ENCODE measurements around the gene SNX21. TPM values are rescaled to one million over a fixed set of nuclear protein-coding genes. Genes with fewer than 3 reads are reported as not detected.
"Not testable (repeated sequence)": the region's sequence is repeated elsewhere in the genome, so short reads cannot be mapped to it uniquely, and the experiment has no call there.

The SNX21 gene
- total RNA-seq, 1 experiment from 2014 or later: 21.2 TPM

- DNase-seq (ENCODE audit: low read depth): no peak
Observed at GRCh38 chr20:45850926-45851325, 17.3 kb downstream of the SNX21 start.

- no peak for DNase-seq (ENCODE audit: low read depth)
Observed at GRCh38 chr20:45851501-45851900, 17.9 kb downstream of the SNX21 start.

- no peak for DNase-seq (ENCODE audit: low read depth)
Observed at GRCh38 chr20:45852326-45852725, 18.7 kb downstream of the SNX21 start.

GRCh38 chr20:45853484-45853883 lies 19.9 kb downstream of the SNX21 start:
- DNase-seq (ENCODE audit: low read depth): no peak

- peak; percentile 99 for DNase-seq (ENCODE audit: low read depth)
Observed at GRCh38 chr20:45857114-45857881, 23.7 kb downstream of the SNX21 start, which contains the start of the genes ACOT8 and ZSWIM3. Gene ACOT8 (minus strand): TSS chr20:45857392. CDS start chr20:45857315, 77 bp downstream. Gene ZSWIM3 (plus strand): TSS chr20:45857614. CDS start chr20:45857826, 212 bp downstream.

- DNase-seq (ENCODE audit: low read depth): no peak
Observed at GRCh38 chr20:45857882-45858216, 24.2 kb downstream of the SNX21 start.

GRCh38 chr20:45859916-45860315 lies 26.3 kb downstream of the SNX21 start:
- DNase-seq (ENCODE audit: low read depth): no peak

- DNase-seq (ENCODE audit: low read depth): no peak
Observed at GRCh38 chr20:45860560-45861220, 27.1 kb downstream of the SNX21 start.

- peak; percentile 25 for DNase-seq (ENCODE audit: low read depth)
Observed at GRCh38 chr20:45861221-45862075, 27.8 kb downstream of the SNX21 start.

- DNase-seq (ENCODE audit: low read depth): no peak
Observed at GRCh38 chr20:45863543-45864470, 30.2 kb downstream of the SNX21 start.

- no peak for DNase-seq (ENCODE audit: low read depth)
Observed at GRCh38 chr20:45866454-45866853, 32.9 kb downstream of the SNX21 start.

- no peak for DNase-seq (ENCODE audit: low read depth)
Observed at GRCh38 chr20:45867136-45867818, 33.7 kb downstream of the SNX21 start.

GRCh38 chr20:45867819-45868176 lies 34.2 kb downstream of the SNX21 start:
- DNase-seq (ENCODE audit: low read depth): peak; percentile 41

- no peak for DNase-seq (ENCODE audit: low read depth)
Observed at GRCh38 chr20:45872626-45873025, 39.0 kb downstream of the SNX21 start.

- DNase-seq (ENCODE audit: low read depth): no peak
Observed at GRCh38 chr20:45873409-45874103, 40.0 kb downstream of the SNX21 start.

GRCh38 chr20:45874104-45874481 lies 40.5 kb downstream of the SNX21 start:
- DNase-seq (ENCODE audit: low read depth): not testable (repeated sequence)

- DNase-seq (ENCODE audit: low read depth): no peak
Observed at GRCh38 chr20:45874576-45874975, 41.0 kb downstream of the SNX21 start.

GRCh38 chr20:45878076-45878761 lies 44.6 kb downstream of the SNX21 start:
- no peak for DNase-seq (ENCODE audit: low read depth)

- DNase-seq (ENCODE audit: low read depth): peak; percentile 99
Observed at GRCh38 chr20:45880988-45881788, 47.6 kb downstream of the SNX21 start, which contains the start of gene ZSWIM1. Gene ZSWIM1 (plus strand): TSS chr20:45881227. CDS start chr20:45882593, 1,366 bp downstream.
